Activated CD8-positive, alpha-beta T cell treated with anti-CD3 and anti-CD28 coated beads for 36 hours (primary cell): Measurements from ENCODE around the gene REXO4. TPM values are rescaled to one million over a fixed set of nuclear protein-coding genes. Genes with fewer than 3 reads are reported as not detected.
A peak's percentile ranks its signal among the peaks of the same experiment; 100 is the strongest.

Experiments
- ATAC-seq: fragments of 200-7000 bp; cut with Tn5 transposase; one replicate; pipeline ENCODE4 v1.10.0; 2021; ENCODE audit warnings: mild to moderate bottlenecking, moderate library complexity
- CTCF ChIA-PET: fragments of 350-600 bp; sonication (Branson Sonifier 250); formaldehyde crosslinking; loops from one replicate; lab custom pipeline; 2021; ENCODE audit warnings: antibody characterized with exemption; lab: Charles Lee
- POLR2A ChIA-PET: fragments of 350-600 bp; sonication (Branson Sonifier 250); formaldehyde crosslinking; loops from one replicate; lab custom pipeline; 2021; ENCODE audit warnings: antibody characterized with exemption; lab: Charles Lee
- DNase-seq: peaks from one replicate; pipeline ENCODE4 v3.0.0-alpha.2; 2020
- H3K27ac Mint-ChIP-seq: one replicate; pipeline ENCODE4 v1.8.0; 2021; ENCODE audit warnings: mild to moderate bottlenecking, mixed read lengths
- H3K27me3 Mint-ChIP-seq: one replicate; pipeline ENCODE4 v1.8.0; 2021; ENCODE audit warnings: mixed read lengths
- H3K36me3 Mint-ChIP-seq: one replicate; pipeline ENCODE4 v1.8.0; 2021; ENCODE audit warnings: low read depth, mixed read lengths
- H3K4me1 Mint-ChIP-seq: one replicate; pipeline ENCODE4 v1.8.0; 2021; ENCODE audit warnings: low read depth, mixed read lengths
- H3K4me3 Mint-ChIP-seq: one replicate; pipeline ENCODE4 v1.8.0; 2021; ENCODE audit warnings: mild to moderate bottlenecking, moderate library complexity, mixed read lengths
- H3K9me3 Mint-ChIP-seq: one replicate; pipeline ENCODE4 v1.8.0; 2021; ENCODE audit warnings: mixed read lengths
- CTCF ChIP-seq: fragments of 200-600 bp; IDR thresholded peaks from one replicate; pipeline ENCODE4 v1.8.0; 2022; ENCODE audit warnings: antibody characterized with exemption, mild to moderate bottlenecking
- intact Hi-C: fragments of 100-400 bp; cut with micrococcal nuclease; formaldehyde crosslinking; loops from one replicate; pipeline ENCODE4 v1.10.0; 2022
- total RNA-seq, 2 experiments: library from RNA; stranded (reverse); gene quantifications; one replicate each; pipeline ENCODE4 v1.2.3, GENCODE V29; 2021

REXO4 gene
- total RNA-seq, 2 experiments from 2014 or later = 35.3 to 36.7 TPM

GRCh38 chr9:133356391-133357091 lies 61.3 kb downstream of the REXO4 start, which contains the start of the genes SURF1 and SURF2:
SURF1 (minus strand) TSS chr9:133356487; CDS start chr9:133356453, 34 bp downstream.
SURF2 (plus strand) TSS chr9:133356550; CDS start chr9:133356593, 43 bp downstream.
- Mint-ChIP-seq H3K9me3 (no peaks in the 10 kb centered on the region), H3K27ac (peak within 1 kb of the TSS; percentile 87), H3K27me3 (no peaks in the 10 kb centered on the region), H3K36me3 (peaks cover 31% of the 10 kb centered on the region), H3K4me3 (peak within 1 kb of the TSS; percentile 90), H3K4me1 (peaks cover 63% of the 10 kb centered on the region)
- ATAC-seq (peak; percentile 86), DNase-seq (peak; percentile 95)
- ChIA-PET CTCF (interaction anchor here (0.7 to 4.8 kb wide), 9 partner anchors 8 to 48 kb away, joined by 3 to 38 read pairs (median 4); partner anchors contain the start of genes MED22, RPL7A and STKLD1), POLR2A (interaction anchor here (1.1 to 28.8 kb wide), 5 partner anchors 5 to 48 kb away, joined by 3 to 872 read pairs (median 4); partner anchors contain the start of genes MED22, RPL7A, STKLD1 and SURF1)
- intact Hi-C loops = no loop called here
- TF ChIP-seq CTCF = peak; percentile 19

Other genes with a start within 250 kb of the REXO4 start
- gene OBP2B, start 208.8 kb downstream of the REXO4 start, total RNA-seq = not detected
- not detected for gene ABO, start 142.8 kb downstream of the REXO4 start, total RNA-seq
- gene SURF6, start 81.8 kb downstream of the REXO4 start, total RNA-seq = 10 to 100 TPM; 24.9 to 28.3 TPM
- 10 to 100 TPM; 23.4 to 29.0 TPM for gene MED22, start 69.9 kb downstream of the REXO4 start, total RNA-seq
- gene RPL7A, start 69.8 kb downstream of the REXO4 start, total RNA-seq = 1,000 to 10,000 TPM; 3,479 to 3,507 TPM
- gene SURF1, start 61.5 kb downstream of the REXO4 start, total RNA-seq = 10 to 100 TPM; 22.1 to 25.3 TPM
- gene SURF2, start 61.5 kb downstream of the REXO4 start, total RNA-seq = 10 to 100 TPM; 14.6 to 21.5 TPM
- 100 to 1,000 TPM; 219 to 239 TPM for gene SURF4, start 42.0 kb downstream of the REXO4 start, total RNA-seq
- gene STKLD1, start 41.6 kb downstream of the REXO4 start, total RNA-seq = under 1 TPM; 0.45 to 0.52 TPM
- 1 to 10 TPM; 2.5 to 2.9 TPM for gene ADAMTS13, start 4.4 kb upstream of the REXO4 start, total RNA-seq
- 1 to 10 TPM; 1.3 to 1.4 TPM for gene CACFD1, start 42.0 kb upstream of the REXO4 start, total RNA-seq
- 1 to 10 TPM; 5.4 to 6.7 TPM for gene SLC2A6, start 61.1 kb upstream of the REXO4 start, total RNA-seq
- gene MYMK, start 106.9 kb upstream of the REXO4 start, total RNA-seq = not detected
- gene ADAMTSL2, start 116.7 kb upstream of the REXO4 start, total RNA-seq = under 1 TPM; 0.11 to 0.25 TPM
- gene FAM163B, start 191.4 kb upstream of the REXO4 start, total RNA-seq = not detected
- not detected for gene DBH, start 218.4 kb upstream of the REXO4 start, total RNA-seq